Activated naive CD4-positive, alpha-beta T cell treated with anti-CD3 and anti-CD28 coated beads, Interleukin-2, amount 10 ng/mL, durations not matched to agents 7 days and 5 days (primary cell): ENCODE results near the gene WNK1.
A peak's percentile ranks its signal among the peaks of the same experiment; 100 is the strongest.

Source experiments
- CTCF ChIA-PET: fragments of 350-600 bp; sonication (Branson Sonifier 250); formaldehyde crosslinking; loops from one replicate; lab custom pipeline; 2021; ENCODE audit warnings: antibody characterized with exemption; lab: Charles Lee
- DNase-seq: peaks from one replicate; pipeline ENCODE4 v3.0.0-alpha.2; 2020
- H3K27ac Mint-ChIP-seq: one replicate; pipeline ENCODE4 v1.8.0; 2021; ENCODE audit warnings: mild to moderate bottlenecking, moderate library complexity, mixed read lengths
- H3K27me3 Mint-ChIP-seq: one replicate; pipeline ENCODE4 v1.8.0; 2021; ENCODE audit warnings: mild to moderate bottlenecking, mixed read lengths
- H3K36me3 Mint-ChIP-seq: one replicate; pipeline ENCODE4 v1.8.0; 2021; ENCODE audit warnings: mixed read lengths
- H3K4me1 Mint-ChIP-seq: one replicate; pipeline ENCODE4 v1.8.0; 2021; ENCODE audit warnings: mixed read lengths
- H3K4me3 Mint-ChIP-seq: one replicate; pipeline ENCODE4 v1.8.0; 2021; ENCODE audit warnings: mild to moderate bottlenecking, moderate library complexity, mixed read lengths
- H3K9me3 Mint-ChIP-seq: one replicate; pipeline ENCODE4 v1.8.0; 2021; ENCODE audit warnings: mixed read lengths

Gene WNK1

GRCh38 chr12:896031-896430 lies 143.7 kb downstream of the WNK1 start:
- CTCF ChIA-PET, result no interaction called here
- H3K4me3 Mint-ChIP-seq, result no peak overlapping the region
- no peak for DNase-seq
- H3K36me3 Mint-ChIP-seq, result peaks cover 53% of the 10 kb centered on the region
- H3K4me1 Mint-ChIP-seq, result no peaks in the 10 kb centered on the region
- no peaks in the 10 kb centered on the region for H3K27me3 Mint-ChIP-seq
- no peak overlapping the region for H3K27ac Mint-ChIP-seq
- H3K9me3 Mint-ChIP-seq, result no peaks in the 10 kb centered on the region

GRCh38 chr12:897386-897785 lies 145.0 kb downstream of the WNK1 start:
- no peak overlapping the region for H3K27ac Mint-ChIP-seq

GRCh38 chr12:902581-902980 lies 150.2 kb downstream of the WNK1 start:
- H3K27ac Mint-ChIP-seq, result no peak overlapping the region
- DNase-seq, result no peak

More at GRCh38 chr12:897386-897785, 145.0 kb downstream of the WNK1 start:
- no peak for DNase-seq
- Mint-ChIP-seq H3K27me3 (no peaks in the 10 kb centered on the region), H3K9me3 (no peaks in the 10 kb centered on the region), H3K4me3 (no peak overlapping the region), H3K4me1 (no peaks in the 10 kb centered on the region), H3K36me3 (peaks cover 59% of the 10 kb centered on the region)
- CTCF ChIA-PET, result interaction anchor here (0.6 kb wide), 1 partner anchor 389 kb away, joined by 3 read pairs; no protein-coding TSS in a partner anchor

GRCh38 chr12:903055-903454 lies 150.7 kb downstream of the WNK1 start:
- no peaks in the 10 kb centered on the region for H3K9me3 Mint-ChIP-seq
- no peak overlapping the region for H3K4me3 Mint-ChIP-seq
- DNase-seq, result no peak
- peaks cover 74% of the 10 kb centered on the region for H3K36me3 Mint-ChIP-seq
- H3K27me3 Mint-ChIP-seq, result no peaks in the 10 kb centered on the region
- CTCF ChIA-PET, result no interaction called here
- peaks cover 32% of the 10 kb centered on the region for H3K4me1 Mint-ChIP-seq
- H3K27ac Mint-ChIP-seq, result no peak overlapping the region

More at GRCh38 chr12:902581-902980, 150.2 kb downstream of the WNK1 start:
- H3K27me3 Mint-ChIP-seq, result no peaks in the 10 kb centered on the region
- peaks cover 32% of the 10 kb centered on the region for H3K4me1 Mint-ChIP-seq
- CTCF ChIA-PET, result no interaction called here
- no peak overlapping the region for H3K4me3 Mint-ChIP-seq
- peaks cover 74% of the 10 kb centered on the region for H3K36me3 Mint-ChIP-seq
- no peaks in the 10 kb centered on the region for H3K9me3 Mint-ChIP-seq

GRCh38 chr12:904010-904414 lies 151.6 kb downstream of the WNK1 start:
- peaks cover 76% of the 10 kb centered on the region for H3K36me3 Mint-ChIP-seq

GRCh38 chr12:905261-906031 lies 153.1 kb downstream of the WNK1 start:
- no peak for DNase-seq
- Mint-ChIP-seq H3K9me3 (no peaks in the 10 kb centered on the region), H3K36me3 (peaks cover 78% of the 10 kb centered on the region), H3K4me3 (no peak overlapping the region), H3K4me1 (peaks cover 32% of the 10 kb centered on the region), H3K27ac (peak overlapping the region; percentile 81), H3K27me3 (no peaks in the 10 kb centered on the region)
- CTCF ChIA-PET, result interaction anchor here (0.9 to 1.1 kb wide), 2 partner anchors 12 to 44 kb away, joined by 3 to 4 read pairs; partner anchors contain the start of gene RAD52

More at GRCh38 chr12:904010-904414, 151.6 kb downstream of the WNK1 start:
- peaks cover 32% of the 10 kb centered on the region for H3K4me1 Mint-ChIP-seq
- CTCF ChIA-PET, result no interaction called here
- DNase-seq, result no peak
- no peaks in the 10 kb centered on the region for H3K9me3 Mint-ChIP-seq
- no peaks in the 10 kb centered on the region for H3K27me3 Mint-ChIP-seq
- peak overlapping the region; percentile 11 for H3K27ac Mint-ChIP-seq
- no peak overlapping the region for H3K4me3 Mint-ChIP-seq

GRCh38 chr12:906062-906585 lies 153.7 kb downstream of the WNK1 start:
- no peak for DNase-seq
- H3K27ac Mint-ChIP-seq, result peak overlapping the region; percentile 81
- H3K9me3 Mint-ChIP-seq, result no peaks in the 10 kb centered on the region
- H3K36me3 Mint-ChIP-seq, result peaks cover 74% of the 10 kb centered on the region
- no peak overlapping the region for H3K4me3 Mint-ChIP-seq
- CTCF ChIA-PET, result interaction anchor here (0.9 to 1.1 kb wide), 2 partner anchors 11 to 43 kb away, joined by 3 to 4 read pairs; partner anchors contain the start of gene RAD52
- H3K4me1 Mint-ChIP-seq, result peaks cover 32% of the 10 kb centered on the region
- H3K27me3 Mint-ChIP-seq, result no peaks in the 10 kb centered on the region

GRCh38 chr12:907413-908185 lies 155.2 kb downstream of the WNK1 start:
- no peaks in the 10 kb centered on the region for H3K9me3 Mint-ChIP-seq
- peaks cover 32% of the 10 kb centered on the region for H3K4me1 Mint-ChIP-seq
- peaks cover 72% of the 10 kb centered on the region for H3K36me3 Mint-ChIP-seq
- no peaks in the 10 kb centered on the region for H3K27me3 Mint-ChIP-seq
- no peak for DNase-seq
- CTCF ChIA-PET, result no interaction called here
- H3K27ac Mint-ChIP-seq, result no peak overlapping the region
- H3K4me3 Mint-ChIP-seq, result no peak overlapping the region

GRCh38 chr12:909861-910260 lies 157.5 kb downstream of the WNK1 start:
- no peak for DNase-seq
- Mint-ChIP-seq H3K9me3 (no peaks in the 10 kb centered on the region), H3K27me3 (no peaks in the 10 kb centered on the region), H3K27ac (no peak overlapping the region), H3K4me3 (no peak overlapping the region), H3K4me1 (peaks cover 25% of the 10 kb centered on the region), H3K36me3 (peaks cover 74% of the 10 kb centered on the region)
- CTCF ChIA-PET, result no interaction called here

GRCh38 chr12:910416-910815 lies 158.0 kb downstream of the WNK1 start:
- CTCF ChIA-PET, result no interaction called here
- Mint-ChIP-seq H3K27ac (no peak overlapping the region), H3K9me3 (no peaks in the 10 kb centered on the region), H3K27me3 (no peaks in the 10 kb centered on the region), H3K36me3 (peaks cover 76% of the 10 kb centered on the region), H3K4me1 (peaks cover 25% of the 10 kb centered on the region), H3K4me3 (no peak overlapping the region)
- no peak for DNase-seq

- Mint-ChIP-seq H3K36me3 (peaks cover 71% of the 10 kb centered on the region), H3K9me3 (no peaks in the 10 kb centered on the region), H3K4me3 (no peak overlapping the region), H3K27ac (no peak overlapping the region), H3K27me3 (no peaks in the 10 kb centered on the region), H3K4me1 (peaks cover 24% of the 10 kb centered on the region)
- DNase-seq, result no peak
- CTCF ChIA-PET, result no interaction called here
Observed at GRCh38 chr12:911191-911826, 158.9 kb downstream of the WNK1 start.

GRCh38 chr12:912466-913235 lies 160.3 kb downstream of the WNK1 start:
- Mint-ChIP-seq H3K27me3 (no peaks in the 10 kb centered on the region), H3K27ac (no peak overlapping the region), H3K4me1 (peaks cover 29% of the 10 kb centered on the region), H3K36me3 (peaks cover 71% of the 10 kb centered on the region), H3K9me3 (no peaks in the 10 kb centered on the region), H3K4me3 (no peak overlapping the region)
- no peak for DNase-seq
- CTCF ChIA-PET, result no interaction called here

- Mint-ChIP-seq H3K36me3 (peaks cover 72% of the 10 kb centered on the region), H3K9me3 (no peaks in the 10 kb centered on the region), H3K4me1 (peaks cover 29% of the 10 kb centered on the region), H3K4me3 (no peak overlapping the region), H3K27me3 (no peaks in the 10 kb centered on the region), H3K27ac (peak overlapping the region; percentile 81)
- DNase-seq, result no peak
- CTCF ChIA-PET, result interaction anchor here (1.1 to 1.4 kb wide), 2 partner anchors 35 to 179 kb away, joined by 3 read pairs; partner anchors contain the start of gene RAD52
Observed at GRCh38 chr12:913919-914698, 161.7 kb downstream of the WNK1 start.
